ENCODE results near the gene SCGN. TPM values are rescaled to one million over a fixed set of nuclear protein-coding genes. Genes with fewer than 3 reads are reported as not detected.

SCGN gene
- total RNA-seq, 1 donor from 2014 or later, result not detected

DNA sequence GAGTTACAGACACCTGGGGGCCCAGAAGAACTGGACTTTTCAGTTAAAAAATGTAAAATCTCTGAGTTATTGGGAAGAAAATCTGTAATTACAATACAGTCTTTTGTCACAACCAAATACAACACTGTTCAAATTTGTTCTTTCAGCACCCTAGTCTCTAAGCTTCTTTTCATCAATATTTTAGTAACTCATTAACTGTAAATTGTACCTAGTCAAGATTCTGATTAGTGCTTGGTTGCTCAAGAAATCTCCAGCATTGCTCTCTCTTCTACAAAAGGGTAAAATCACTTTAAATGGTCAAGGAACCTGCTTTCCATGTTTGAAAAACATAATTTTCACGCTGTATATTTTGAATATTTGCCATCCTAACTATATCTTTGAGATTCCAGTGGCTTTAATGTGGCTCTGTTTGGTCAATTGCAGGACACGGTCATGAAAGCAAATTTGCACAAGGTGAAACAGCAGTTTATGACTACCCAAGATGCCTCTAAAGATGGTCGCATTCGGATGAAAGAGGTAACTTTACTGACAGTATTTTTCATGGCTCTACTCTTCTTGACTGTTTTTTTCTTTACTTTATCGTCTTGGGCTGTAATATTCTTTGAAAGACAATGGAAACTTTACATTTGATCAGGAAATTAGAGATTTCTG is 9.2 kb downstream of the SCGN start:
- H3K27me3 ChIP-seq (ENCODE audit: control insufficient read depth, insufficient read depth, low read length), result peaks cover 1% of the 10 kb centered on the region
- TF ChIP-seq, protein P1, sequence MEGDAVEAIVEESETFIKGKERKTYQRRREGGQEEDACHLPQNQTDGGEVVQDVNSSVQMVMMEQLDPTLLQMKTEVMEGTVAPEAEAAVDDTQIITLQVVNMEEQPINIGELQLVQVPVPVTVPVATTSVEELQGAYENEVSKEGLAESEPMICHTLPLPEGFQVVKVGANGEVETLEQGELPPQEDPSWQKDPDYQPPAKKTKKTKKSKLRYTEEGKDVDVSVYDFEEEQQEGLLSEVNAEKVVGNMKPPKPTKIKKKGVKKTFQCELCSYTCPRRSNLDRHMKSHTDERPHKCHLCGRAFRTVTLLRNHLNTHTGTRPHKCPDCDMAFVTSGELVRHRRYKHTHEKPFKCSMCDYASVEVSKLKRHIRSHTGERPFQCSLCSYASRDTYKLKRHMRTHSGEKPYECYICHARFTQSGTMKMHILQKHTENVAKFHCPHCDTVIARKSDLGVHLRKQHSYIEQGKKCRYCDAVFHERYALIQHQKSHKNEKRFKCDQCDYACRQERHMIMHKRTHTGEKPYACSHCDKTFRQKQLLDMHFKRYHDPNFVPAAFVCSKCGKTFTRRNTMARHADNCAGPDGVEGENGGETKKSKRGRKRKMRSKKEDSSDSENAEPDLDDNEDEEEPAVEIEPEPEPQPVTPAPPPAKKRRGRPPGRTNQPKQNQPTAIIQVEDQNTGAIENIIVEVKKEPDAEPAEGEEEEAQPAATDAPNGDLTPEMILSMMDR (IDR thresholded peaks at IDR 0.05; ENCODE audit: insufficient read depth, low read length, severe bottlenecking), result no peak
- DNase-seq (ENCODE audit: low read depth) (no peak), FAIRE-seq (no peak)
- no peaks in the 10 kb centered on the region for H3K36me3 ChIP-seq (ENCODE audit: control insufficient read depth, insufficient read depth, low read length)
- no peak overlapping the region for H3K4me3 ChIP-seq (ENCODE audit: low read depth, low read length)

DNA sequence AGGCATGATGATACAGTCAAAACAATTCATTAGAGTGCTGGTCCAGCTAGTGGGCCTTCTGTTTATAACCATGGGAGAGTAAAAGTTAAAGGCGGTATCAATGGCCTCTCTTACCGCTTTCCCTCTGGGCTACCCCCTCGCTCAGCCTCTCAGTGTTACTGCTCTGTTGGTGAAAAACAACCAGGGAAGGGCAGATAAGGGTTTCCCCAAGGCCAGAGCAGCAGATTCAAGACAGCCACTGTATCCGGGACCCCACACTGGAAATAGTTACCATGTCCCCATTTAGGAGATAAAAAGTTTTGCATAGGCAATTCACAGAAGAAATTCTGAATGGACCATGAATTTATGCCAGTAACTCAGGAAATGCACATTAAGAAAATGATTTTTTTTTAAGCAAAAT is 13.4 kb downstream of the SCGN start:
- no peak for DNase-seq (ENCODE audit: low read depth)
- Histone ChIP-seq H3K36me3 (ENCODE audit: control insufficient read depth, insufficient read depth, low read length) (no peaks in the 10 kb centered on the region), H3K27me3 (ENCODE audit: control insufficient read depth, insufficient read depth, low read length) (peaks cover 1% of the 10 kb centered on the region), H3K4me3 (ENCODE audit: low read depth, low read length) (no peak overlapping the region)
- TF ChIP-seq, protein P1 (IDR thresholded peaks at IDR 0.05; ENCODE audit: insufficient read depth, low read length, severe bottlenecking), result no peak
- no peak for FAIRE-seq

DNA sequence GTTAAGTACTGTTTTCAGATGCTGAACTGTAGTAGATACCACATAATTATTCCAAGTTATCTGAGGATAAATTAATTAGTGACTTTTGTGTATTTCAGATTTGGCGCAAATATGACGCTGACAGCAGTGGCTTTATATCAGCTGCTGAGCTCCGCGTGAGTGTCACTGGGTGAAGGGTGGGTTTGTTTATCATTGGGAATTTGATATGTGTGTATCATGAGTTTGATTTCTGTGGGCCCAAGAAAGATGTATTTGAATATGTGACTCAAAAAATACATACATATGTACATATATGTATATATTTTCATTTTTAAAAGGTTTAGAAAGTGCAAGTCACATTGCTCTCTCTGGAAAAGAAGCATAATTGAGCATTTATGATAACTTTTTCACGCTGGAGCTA is 17.4 kb downstream of the SCGN start:
- Histone ChIP-seq H3K36me3 (ENCODE audit: control insufficient read depth, insufficient read depth, low read length) (no peaks in the 10 kb centered on the region), H3K4me3 (ENCODE audit: low read depth, low read length) (no peak overlapping the region), H3K27me3 (ENCODE audit: control insufficient read depth, insufficient read depth, low read length) (peaks cover 4% of the 10 kb centered on the region)
- DNase-seq (ENCODE audit: low read depth), result no peak
- FAIRE-seq, result no peak
- TF ChIP-seq, protein P1 (IDR thresholded peaks at IDR 0.05; ENCODE audit: insufficient read depth, low read length, severe bottlenecking), result no peak

DNA sequence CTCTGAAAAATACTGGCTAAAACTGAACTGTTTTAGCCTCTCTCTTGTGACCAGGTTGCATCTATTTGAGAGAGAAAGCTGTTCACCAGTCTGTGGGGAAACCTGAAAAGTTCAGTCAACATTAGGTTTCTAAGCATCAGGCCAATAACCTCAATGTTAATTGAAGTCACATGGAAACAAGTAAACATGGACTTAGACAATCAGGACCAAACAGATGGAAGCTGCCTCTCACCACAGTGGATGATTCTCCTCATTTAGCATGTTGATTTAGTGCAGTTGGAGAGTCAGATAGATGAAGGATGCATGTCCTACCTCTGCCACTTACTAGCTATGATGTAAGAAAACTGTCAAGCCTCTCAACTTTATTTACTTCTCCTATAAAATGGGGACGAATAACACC is 18.2 kb downstream of the SCGN start:
- DNase-seq (ENCODE audit: low read depth) (no peak), FAIRE-seq (no peak)
- H3K36me3 ChIP-seq (ENCODE audit: control insufficient read depth, insufficient read depth, low read length), result no peaks in the 10 kb centered on the region
- TF ChIP-seq, protein P1 (IDR thresholded peaks at IDR 0.05; ENCODE audit: insufficient read depth, low read length, severe bottlenecking), result no peak
- H3K4me3 ChIP-seq (ENCODE audit: low read depth, low read length), result no peak overlapping the region
- peaks cover 2% of the 10 kb centered on the region for H3K27me3 ChIP-seq (ENCODE audit: control insufficient read depth, insufficient read depth, low read length)

DNA sequence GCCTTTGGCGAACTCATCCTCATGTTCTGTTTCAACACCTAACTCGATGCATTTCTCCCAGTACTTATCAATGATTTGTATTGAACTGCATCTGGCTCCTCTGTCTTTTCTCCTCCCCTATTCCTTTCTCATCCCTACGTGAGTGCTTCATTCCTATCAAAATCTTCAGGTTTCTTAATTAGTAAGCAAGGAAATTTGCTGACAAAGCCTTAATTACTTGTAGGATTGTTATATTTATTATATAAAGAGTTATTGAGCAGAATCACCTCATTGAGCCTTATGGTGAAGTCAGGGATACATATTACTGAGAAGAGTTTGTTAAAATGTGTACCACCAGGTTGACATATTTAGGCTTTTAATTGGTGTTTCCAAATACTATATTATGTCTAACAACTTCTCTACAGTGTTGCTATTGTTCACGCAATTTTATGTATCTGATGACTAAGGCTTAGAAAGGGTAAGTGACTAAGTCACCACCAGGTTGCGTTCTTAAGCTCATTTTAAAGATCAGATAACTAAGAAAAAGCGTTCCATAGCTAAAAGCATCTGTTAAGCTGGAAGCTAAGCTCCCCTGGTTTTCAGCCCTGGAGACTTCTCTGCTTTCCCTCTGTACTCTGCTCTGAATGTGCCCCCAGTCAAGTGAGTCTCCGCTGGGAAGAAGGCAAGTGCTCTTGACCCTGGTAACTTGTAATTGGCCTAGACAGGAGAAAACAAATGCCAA is 18.9 kb downstream of the SCGN start:
- Histone ChIP-seq H3K27me3 (ENCODE audit: control insufficient read depth, insufficient read depth, low read length) (peaks cover 2% of the 10 kb centered on the region), H3K4me3 (ENCODE audit: low read depth, low read length) (no peak overlapping the region), H3K36me3 (ENCODE audit: control insufficient read depth, insufficient read depth, low read length) (no peaks in the 10 kb centered on the region)
- TF ChIP-seq, protein P1 (IDR thresholded peaks at IDR 0.05; ENCODE audit: insufficient read depth, low read length, severe bottlenecking), result no peak
- peak; percentile 69 for DNase-seq (ENCODE audit: low read depth)
- no peak for FAIRE-seq
